ENCODE data around the gene NPFF.
"Not testable (repeated sequence)": the region's sequence is repeated elsewhere in the genome, so short reads cannot be mapped to it uniquely, and the experiment has no call there.

The NPFF gene

DNA sequence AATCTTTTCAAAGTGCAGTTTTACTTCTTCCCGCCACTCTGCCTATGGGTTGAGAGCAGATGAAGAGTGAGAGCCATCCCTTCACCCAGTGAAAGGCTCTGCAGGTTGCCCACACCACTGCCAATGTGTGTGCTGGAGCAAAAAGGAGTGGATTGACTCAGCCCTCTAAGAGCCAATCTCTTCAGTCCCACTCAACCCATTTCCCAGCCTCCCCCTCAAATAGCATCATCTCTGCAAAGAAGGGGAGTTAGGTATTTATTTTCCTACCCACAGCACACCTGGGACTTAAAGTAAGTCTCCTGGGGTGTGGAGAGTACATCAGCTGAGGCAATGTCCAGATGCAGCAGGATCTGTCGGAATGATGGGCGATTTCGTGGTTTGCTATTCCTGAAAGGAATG lies 23.3 kb downstream of the NPFF start:
- TF ChIP-seq, protein P1, sequence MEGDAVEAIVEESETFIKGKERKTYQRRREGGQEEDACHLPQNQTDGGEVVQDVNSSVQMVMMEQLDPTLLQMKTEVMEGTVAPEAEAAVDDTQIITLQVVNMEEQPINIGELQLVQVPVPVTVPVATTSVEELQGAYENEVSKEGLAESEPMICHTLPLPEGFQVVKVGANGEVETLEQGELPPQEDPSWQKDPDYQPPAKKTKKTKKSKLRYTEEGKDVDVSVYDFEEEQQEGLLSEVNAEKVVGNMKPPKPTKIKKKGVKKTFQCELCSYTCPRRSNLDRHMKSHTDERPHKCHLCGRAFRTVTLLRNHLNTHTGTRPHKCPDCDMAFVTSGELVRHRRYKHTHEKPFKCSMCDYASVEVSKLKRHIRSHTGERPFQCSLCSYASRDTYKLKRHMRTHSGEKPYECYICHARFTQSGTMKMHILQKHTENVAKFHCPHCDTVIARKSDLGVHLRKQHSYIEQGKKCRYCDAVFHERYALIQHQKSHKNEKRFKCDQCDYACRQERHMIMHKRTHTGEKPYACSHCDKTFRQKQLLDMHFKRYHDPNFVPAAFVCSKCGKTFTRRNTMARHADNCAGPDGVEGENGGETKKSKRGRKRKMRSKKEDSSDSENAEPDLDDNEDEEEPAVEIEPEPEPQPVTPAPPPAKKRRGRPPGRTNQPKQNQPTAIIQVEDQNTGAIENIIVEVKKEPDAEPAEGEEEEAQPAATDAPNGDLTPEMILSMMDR (IDR thresholded peaks at IDR 0.05; ENCODE audit: extremely low read depth, missing control alignments), result no peak
- no peak for DNase-seq (ENCODE audit: low spot score)

DNA sequence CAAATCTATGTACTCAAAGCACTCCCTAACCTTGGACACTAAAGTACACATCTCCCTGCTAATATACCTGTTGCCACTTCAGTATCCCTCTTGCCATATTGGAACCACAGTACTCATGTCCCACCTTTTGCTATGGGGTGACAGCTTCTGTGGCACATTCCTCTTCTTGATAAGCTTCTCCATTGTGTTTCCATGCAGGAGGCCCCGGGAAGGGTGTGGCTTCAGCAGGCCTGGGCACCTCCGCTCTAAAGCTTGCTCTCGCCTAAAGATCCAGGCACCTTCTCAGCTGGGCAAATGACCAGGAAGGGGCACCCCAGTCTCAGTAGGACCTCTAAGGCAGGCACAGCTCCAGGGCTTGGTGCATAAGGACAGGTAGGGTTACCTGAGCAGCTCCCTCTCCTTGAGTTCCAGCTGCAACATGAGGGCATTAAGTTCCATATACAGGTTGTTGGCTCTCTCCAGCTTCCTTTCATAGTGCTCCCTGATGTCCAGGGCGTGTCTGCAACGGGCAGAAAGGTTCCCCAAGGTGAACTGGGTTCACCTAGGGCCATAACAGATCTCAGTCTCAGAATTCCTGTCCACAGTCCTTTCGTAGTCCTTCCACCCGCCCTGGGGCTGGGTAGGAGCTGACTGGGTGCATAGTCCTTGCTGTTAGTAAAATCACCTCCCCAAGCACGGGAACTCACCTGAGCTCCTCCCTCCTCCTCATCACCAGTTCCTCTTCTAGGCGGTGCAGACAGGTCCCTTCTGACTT lies 23.9 kb downstream of the NPFF start:
- DNase-seq (ENCODE audit: low spot score), result no peak
- TF ChIP-seq, protein P1 (IDR thresholded peaks at IDR 0.05; ENCODE audit: extremely low read depth, missing control alignments), result no peak

DNA sequence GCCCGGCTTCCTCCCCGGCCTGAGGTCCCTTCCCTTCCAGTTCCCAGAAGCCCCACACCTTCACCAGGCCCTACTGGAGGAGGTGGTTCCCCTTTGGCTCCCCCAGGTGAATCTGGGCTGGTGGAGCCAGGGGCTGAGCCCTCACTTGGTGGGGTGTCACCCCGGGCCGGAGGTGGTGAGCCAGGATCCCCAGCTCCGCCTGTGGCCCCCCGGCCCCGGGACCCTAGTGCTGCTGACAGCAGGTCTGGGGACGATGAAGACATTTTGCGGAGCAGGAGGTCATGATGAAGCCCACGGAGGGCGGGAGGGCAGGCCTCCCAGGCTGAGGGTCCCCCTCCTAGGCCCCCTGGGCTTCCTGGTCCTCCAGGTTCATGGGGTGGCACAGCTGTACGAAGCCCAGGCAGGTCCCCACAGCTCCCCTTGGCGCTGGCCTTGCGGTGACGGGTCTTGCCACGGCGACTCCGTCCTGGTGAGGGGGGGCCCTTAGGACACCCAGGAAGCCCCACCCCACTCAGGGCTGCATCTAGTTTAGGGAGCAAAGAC lies 24.6 kb downstream of the NPFF start:
- TF ChIP-seq, protein P1 (IDR thresholded peaks at IDR 0.05; ENCODE audit: extremely low read depth, missing control alignments), result no peak
- no peak for DNase-seq (ENCODE audit: low spot score)

DNA sequence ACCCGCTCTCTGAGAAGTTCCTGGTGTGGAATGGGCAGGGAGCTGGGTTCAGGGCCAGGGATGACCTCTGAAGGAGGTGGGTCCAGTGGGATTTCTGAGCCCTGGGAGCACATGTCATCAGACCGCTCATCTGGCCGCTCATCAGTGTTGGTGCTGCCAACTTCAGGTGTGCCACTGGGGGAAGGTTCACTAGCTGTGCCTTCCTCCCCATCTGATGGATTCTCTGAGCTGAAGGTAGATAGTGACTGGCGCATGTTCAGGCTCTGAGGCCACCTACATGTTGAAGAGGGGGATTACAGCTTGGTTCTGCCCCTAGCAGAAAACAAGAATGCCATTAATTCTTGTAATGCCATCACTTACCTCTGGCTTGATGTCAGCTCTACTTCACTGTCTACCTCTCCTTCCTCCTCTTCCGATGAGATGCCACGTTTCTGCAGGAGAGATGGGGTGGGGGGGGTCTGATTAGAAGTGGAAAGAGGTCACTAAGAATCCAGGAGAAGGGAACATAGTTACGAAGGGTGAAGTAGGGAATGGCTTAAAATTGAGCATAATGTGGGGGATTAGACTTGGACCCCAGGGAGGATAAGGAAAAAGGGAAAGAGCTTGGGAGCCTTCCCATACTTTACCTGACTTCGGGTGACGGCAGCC lies 25.2 kb downstream of the NPFF start:
- no peak for DNase-seq (ENCODE audit: low spot score)
- TF ChIP-seq, protein P1 (IDR thresholded peaks at IDR 0.05; ENCODE audit: extremely low read depth, missing control alignments), result no peak

DNA sequence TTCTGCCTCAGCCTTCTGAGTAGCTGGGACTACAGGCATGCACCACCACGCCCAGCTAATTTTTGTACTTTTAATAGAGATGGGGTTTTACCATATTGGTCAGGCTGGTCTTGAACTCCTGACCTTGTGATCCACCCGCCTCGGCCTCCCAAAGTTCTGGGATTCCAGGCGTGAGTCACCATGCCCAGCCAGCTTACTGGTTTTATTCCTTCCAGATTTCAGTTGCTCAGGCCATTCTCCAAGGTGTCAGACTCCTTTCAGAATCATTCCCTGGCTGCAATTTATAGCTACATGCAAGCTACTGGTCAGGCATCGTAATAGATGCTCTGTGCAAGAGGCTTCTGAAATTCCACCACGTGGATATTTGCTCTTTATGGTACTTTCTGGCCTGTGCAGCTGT lies 25.8 kb downstream of the NPFF start:
- DNase-seq (ENCODE audit: low spot score), result not testable (repeated sequence)

DNA sequence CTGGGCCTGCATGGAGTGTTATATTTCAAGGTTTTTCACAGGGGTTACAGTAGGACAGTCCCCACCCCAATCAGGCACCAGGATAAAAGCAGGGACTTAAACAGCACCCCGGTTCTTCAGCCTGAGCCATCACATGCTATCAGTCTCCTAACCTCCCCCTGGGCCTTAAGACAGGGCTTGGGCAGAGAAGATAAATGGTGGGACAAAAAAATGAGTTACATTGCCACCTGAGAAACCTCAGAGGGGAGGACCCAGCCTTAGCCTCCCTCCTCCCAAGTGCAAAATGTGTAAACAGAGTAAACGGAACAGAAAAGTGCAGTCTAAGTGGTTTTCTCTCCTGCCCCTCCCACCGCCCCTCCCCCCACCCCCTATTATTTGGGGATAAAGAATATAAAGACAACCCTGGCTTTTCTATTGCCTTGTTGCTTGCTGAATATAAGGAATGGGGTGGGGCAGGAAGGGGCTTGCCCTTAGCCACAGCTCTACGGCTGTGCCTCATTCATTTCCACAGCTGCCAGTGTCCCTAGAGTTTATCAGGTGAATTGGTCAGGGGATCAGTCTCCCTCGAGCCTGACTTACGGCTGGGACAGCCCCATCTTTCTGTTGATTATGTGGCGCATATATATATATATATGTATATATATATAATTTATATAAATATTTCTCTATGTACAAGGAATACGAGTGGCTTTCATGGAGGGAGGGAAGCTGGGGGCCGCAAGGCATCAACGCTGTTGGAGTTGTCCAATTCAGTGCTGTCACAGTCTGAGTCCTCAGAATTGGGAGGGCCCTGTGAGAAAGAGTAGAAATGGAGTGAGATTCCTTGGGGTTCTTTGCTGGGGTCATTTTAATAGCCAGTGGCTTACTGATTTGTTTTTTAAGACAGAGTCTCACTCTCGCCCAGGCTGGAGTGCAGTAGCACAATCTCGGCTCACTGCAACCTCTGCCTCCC lies 26.5 kb downstream of the NPFF start:
- TF ChIP-seq, protein P1 (IDR thresholded peaks at IDR 0.05; ENCODE audit: extremely low read depth, missing control alignments), result no peak
- no peak for DNase-seq (ENCODE audit: low spot score)

DNA sequence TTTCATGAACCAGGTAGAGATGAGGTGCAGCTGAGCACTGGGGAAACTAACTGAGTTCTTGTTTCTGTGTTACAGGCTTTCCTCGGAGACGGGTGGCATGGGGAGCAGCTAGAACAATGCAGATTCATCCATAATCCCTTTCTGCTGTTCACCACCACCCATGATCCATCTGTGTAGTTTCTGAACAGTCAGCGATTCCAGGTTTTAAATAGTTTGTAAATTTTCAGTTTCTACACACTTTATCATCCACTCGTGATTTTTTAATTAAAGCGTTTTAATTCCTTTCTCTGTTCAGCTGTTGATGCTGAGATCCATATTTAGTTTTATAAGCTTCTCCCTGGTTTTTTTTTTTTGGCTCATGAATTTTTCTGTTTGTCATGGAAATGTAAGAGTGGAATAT lies 28.0 kb downstream of the NPFF start:
- DNase-seq (ENCODE audit: low spot score), result no peak
- TF ChIP-seq, protein P1 (IDR thresholded peaks at IDR 0.05; ENCODE audit: extremely low read depth, missing control alignments), result no peak
